ENCODE results near the gene EPHA3.

EPHA3 gene

GRCh38 chr3:89368846-89369245 is 261.4 kb downstream of the EPHA3 start:
- no peak for DNase-seq

GRCh38 chr3:89372456-89372855 is 265.0 kb downstream of the EPHA3 start:
- DNase-seq = no peak

GRCh38 chr3:89373434-89373833 is 266.0 kb downstream of the EPHA3 start:
- DNase-seq = no peak

- no peak for DNase-seq
Observed at GRCh38 chr3:89375451-89375850, 268.0 kb downstream of the EPHA3 start.

GRCh38 chr3:89380016-89380415 is 272.6 kb downstream of the EPHA3 start:
- DNase-seq = no peak

GRCh38 chr3:89392991-89393390 is 285.6 kb downstream of the EPHA3 start:
- no peak for DNase-seq

GRCh38 chr3:89395456-89395855 is 288.0 kb downstream of the EPHA3 start:
- DNase-seq = no peak

GRCh38 chr3:89395996-89396395 is 288.6 kb downstream of the EPHA3 start:
- DNase-seq = no peak

GRCh38 chr3:89402051-89402450 is 294.6 kb downstream of the EPHA3 start:
- no peak for DNase-seq

- DNase-seq = no peak
Observed at GRCh38 chr3:89405176-89405575, 297.8 kb downstream of the EPHA3 start.

GRCh38 chr3:89405593-89405992 is 298.2 kb downstream of the EPHA3 start:
- DNase-seq = no peak

GRCh38 chr3:89411201-89411600 is 303.8 kb downstream of the EPHA3 start:
- no peak for DNase-seq

- DNase-seq = no peak
Observed at GRCh38 chr3:89414270-89414669, 306.8 kb downstream of the EPHA3 start.

GRCh38 chr3:89419647-89420241 is 312.3 kb downstream of the EPHA3 start:
- no peak for DNase-seq

GRCh38 chr3:89426060-89426459 is 318.6 kb downstream of the EPHA3 start:
- DNase-seq = no peak

GRCh38 chr3:89434621-89435380 is 327.4 kb downstream of the EPHA3 start:
- DNase-seq = no peak

- DNase-seq = no peak
Observed at GRCh38 chr3:89436846-89437245, 329.4 kb downstream of the EPHA3 start.

- DNase-seq = no peak
Observed at GRCh38 chr3:89440386-89440785, 333.0 kb downstream of the EPHA3 start.

- no peak for DNase-seq
Observed at GRCh38 chr3:89441141-89441540, 333.7 kb downstream of the EPHA3 start.

- DNase-seq = no peak
Observed at GRCh38 chr3:89446593-89446992, 339.2 kb downstream of the EPHA3 start.

- no peak for DNase-seq
Observed at GRCh38 chr3:89447243-89447642, 339.8 kb downstream of the EPHA3 start.

- DNase-seq = no peak
Observed at GRCh38 chr3:89449086-89449485, 341.7 kb downstream of the EPHA3 start.

- no peak for DNase-seq
Observed at GRCh38 chr3:89452066-89452465, 344.6 kb downstream of the EPHA3 start.

- no peak for DNase-seq
Observed at GRCh38 chr3:89455240-89455639, 347.8 kb downstream of the EPHA3 start.

- no peak for DNase-seq
Observed at GRCh38 chr3:89467898-89468363, 360.5 kb downstream of the EPHA3 start.
